ENCODE results near the gene NOL4.

DNA sequence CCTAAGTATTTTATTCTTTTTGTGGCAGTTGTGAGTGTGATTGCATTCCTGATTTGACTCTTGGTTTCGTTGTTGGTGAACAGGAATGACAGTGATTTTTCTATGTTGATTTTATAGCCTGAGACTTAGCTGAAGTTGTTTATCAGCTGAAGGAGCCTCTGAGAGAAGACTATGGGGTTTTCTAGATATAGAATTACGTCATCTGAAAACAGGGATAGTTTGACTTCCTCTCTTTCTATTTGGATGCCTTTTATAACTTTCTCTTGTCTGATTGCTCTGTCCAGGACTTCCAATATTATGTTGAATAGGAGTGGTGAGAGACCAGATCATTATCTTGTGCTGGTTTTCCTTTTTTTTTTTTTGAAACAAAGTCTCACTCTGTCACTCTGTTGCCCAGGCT, 18.0 kb upstream of the NOL4 start:
- TF ChIP-seq, protein P1, sequence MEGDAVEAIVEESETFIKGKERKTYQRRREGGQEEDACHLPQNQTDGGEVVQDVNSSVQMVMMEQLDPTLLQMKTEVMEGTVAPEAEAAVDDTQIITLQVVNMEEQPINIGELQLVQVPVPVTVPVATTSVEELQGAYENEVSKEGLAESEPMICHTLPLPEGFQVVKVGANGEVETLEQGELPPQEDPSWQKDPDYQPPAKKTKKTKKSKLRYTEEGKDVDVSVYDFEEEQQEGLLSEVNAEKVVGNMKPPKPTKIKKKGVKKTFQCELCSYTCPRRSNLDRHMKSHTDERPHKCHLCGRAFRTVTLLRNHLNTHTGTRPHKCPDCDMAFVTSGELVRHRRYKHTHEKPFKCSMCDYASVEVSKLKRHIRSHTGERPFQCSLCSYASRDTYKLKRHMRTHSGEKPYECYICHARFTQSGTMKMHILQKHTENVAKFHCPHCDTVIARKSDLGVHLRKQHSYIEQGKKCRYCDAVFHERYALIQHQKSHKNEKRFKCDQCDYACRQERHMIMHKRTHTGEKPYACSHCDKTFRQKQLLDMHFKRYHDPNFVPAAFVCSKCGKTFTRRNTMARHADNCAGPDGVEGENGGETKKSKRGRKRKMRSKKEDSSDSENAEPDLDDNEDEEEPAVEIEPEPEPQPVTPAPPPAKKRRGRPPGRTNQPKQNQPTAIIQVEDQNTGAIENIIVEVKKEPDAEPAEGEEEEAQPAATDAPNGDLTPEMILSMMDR (IDR thresholded peaks at IDR 0.05; ENCODE audit: poor library complexity): no peak
- TF ChIP-seq EZH2phosphoT487 (IDR thresholded peaks at IDR 0.05; ENCODE audit: low read depth, severe bottlenecking, unreplicated experiment): no peak
